Measurements from ENCODE around the gene MGAT4D.
A peak's percentile ranks its signal among the peaks of the same experiment; 100 is the strongest.
"Not testable (repeated sequence)": the region's sequence is repeated elsewhere in the genome, so short reads cannot be mapped to it uniquely, and the experiment has no call there.

The MGAT4D gene

GRCh38 chr4:140523370-140523856 is 25.3 kb upstream of the MGAT4D start:
- Histone ChIP-seq H3K27me3 (ENCODE audit: insufficient read depth, poor library complexity, severe bottlenecking) (no peaks in the 10 kb centered on the region), H3K27ac (replicated peaks) (no peak overlapping the region), H3K4me3 (replicated peaks; ENCODE audit: insufficient read depth, low read length) (peak overlapping the region; percentile 62)
- DNase-seq (ENCODE audit: low read depth in 1 of 2, low spot score in 1 of 2), result no peak
- TF ChIP-seq REST (IDR thresholded peaks at IDR 0.05; ENCODE audit: insufficient replicate concordance, low read depth), result no peak
- TF ChIP-seq GABPA (IDR thresholded peaks at IDR 0.05; ENCODE audit: low read depth), result no peak
- peak; percentile 5; the same call in 1 of the 2 replicates for TF ChIP-seq SPI1 (IDR thresholded peaks at IDR 0.05; ENCODE audit: borderline replicate concordance, low read depth)
- TF ChIP-seq CTCF (IDR thresholded peaks at IDR 0.05; ENCODE audit: insufficient read depth, low read length), result no peak
- TF ChIP-seq POLR2AphosphoS5 (IDR thresholded peaks at IDR 0.05; ENCODE audit: low read depth), result no peak

GRCh38 chr4:140515423-140515822 is 17.3 kb upstream of the MGAT4D start:
- H3K4me3 ChIP-seq (replicated peaks; ENCODE audit: insufficient read depth, low read length), result no peak overlapping the region
- H3K27ac ChIP-seq (replicated peaks), result no peak overlapping the region
- no peak for TF ChIP-seq POLR2AphosphoS5 (IDR thresholded peaks at IDR 0.05; ENCODE audit: low read depth)
- no peak for TF ChIP-seq CTCF (IDR thresholded peaks at IDR 0.05; ENCODE audit: insufficient read depth, low read length)
- TF ChIP-seq REST (IDR thresholded peaks at IDR 0.05; ENCODE audit: insufficient replicate concordance, low read depth), result no peak
- TF ChIP-seq GABPA (IDR thresholded peaks at IDR 0.05; ENCODE audit: low read depth), result no peak
- TF ChIP-seq SPI1 (IDR thresholded peaks at IDR 0.05; ENCODE audit: borderline replicate concordance, low read depth), result no peak
- no peak for DNase-seq (ENCODE audit: low read depth in 1 of 2, low spot score in 1 of 2)
- H3K27me3 ChIP-seq (ENCODE audit: insufficient read depth, poor library complexity, severe bottlenecking), result peaks cover 2% of the 10 kb centered on the region

- not testable (repeated sequence) for DNase-seq (ENCODE audit: low read depth in 1 of 2, low spot score in 1 of 2); H3K4me3 ChIP-seq (replicated peaks; ENCODE audit: insufficient read depth, low read length); H3K27me3 ChIP-seq (ENCODE audit: insufficient read depth, poor library complexity, severe bottlenecking); H3K27ac ChIP-seq (replicated peaks)
Observed at GRCh38 chr4:140513765-140514164, 15.7 kb upstream of the MGAT4D start.

- no peak for DNase-seq (ENCODE audit: low read depth in 1 of 2, low spot score in 1 of 2)
- peaks cover 17% of the 10 kb centered on the region for H3K27me3 ChIP-seq (ENCODE audit: insufficient read depth, poor library complexity, severe bottlenecking)
- TF ChIP-seq SPI1 (IDR thresholded peaks at IDR 0.05; ENCODE audit: borderline replicate concordance, low read depth) (no peak), POLR2AphosphoS5 (IDR thresholded peaks at IDR 0.05; ENCODE audit: low read depth) (no peak), REST (IDR thresholded peaks at IDR 0.05; ENCODE audit: insufficient replicate concordance, low read depth) (no peak), CTCF (IDR thresholded peaks at IDR 0.05; ENCODE audit: insufficient read depth, low read length) (no peak), GABPA (IDR thresholded peaks at IDR 0.05; ENCODE audit: low read depth) (no peak)
- no peak overlapping the region for H3K4me3 ChIP-seq (replicated peaks; ENCODE audit: insufficient read depth, low read length)
- no peak overlapping the region for H3K27ac ChIP-seq (replicated peaks)
Observed at GRCh38 chr4:140504261-140504660, 6.2 kb upstream of the MGAT4D start.
